ENCODE measurements around the gene ADAMTSL1. TPM values are rescaled to one million over a fixed set of nuclear protein-coding genes. Genes with fewer than 3 reads are reported as not detected.

ADAMTSL1 gene
- total RNA-seq, 2 experiments from 2014 or later, result not detected

- H3K4me1 Mint-ChIP-seq, result no peaks in the 10 kb centered on the region
- no peaks in the 10 kb centered on the region for H3K36me3 Mint-ChIP-seq (ENCODE audit: low read depth)
- no peak overlapping the region for H3K4me3 Mint-ChIP-seq
- no peaks in the 10 kb centered on the region for H3K9me3 Mint-ChIP-seq (ENCODE audit: low read depth)
- no peak for ATAC-seq
- H3K27ac Mint-ChIP-seq, result no peak overlapping the region
- POLR2A ChIA-PET, result no interaction called here
- no peak for DNase-seq
- no peaks in the 10 kb centered on the region for H3K27me3 Mint-ChIP-seq
- CTCF ChIA-PET, result interaction anchor here (1.0 to 1.6 kb wide), 2 partner anchors 9 to 15 kb away, joined by 3 read pairs; no protein-coding TSS in a partner anchor
- intact Hi-C loops (cut with DNase I, micrococcal nuclease), result no loop called here
These were observed 33.2 kb downstream of the ADAMTSL1 start for GRCh38 chr9:18507151-18507550.

- Mint-ChIP-seq H3K36me3 (ENCODE audit: low read depth) (no peaks in the 10 kb centered on the region), H3K27ac (no peak overlapping the region), H3K4me1 (no peaks in the 10 kb centered on the region), H3K27me3 (no peaks in the 10 kb centered on the region), H3K9me3 (ENCODE audit: low read depth) (no peaks in the 10 kb centered on the region), H3K4me3 (no peak overlapping the region)
- ATAC-seq (no peak), DNase-seq (no peak)
- intact Hi-C loops (cut with DNase I, micrococcal nuclease), result no loop called here
- ChIA-PET CTCF (no interaction called here), POLR2A (no interaction called here)
These were observed 42.6 kb downstream of the ADAMTSL1 start for GRCh38 chr9:18516514-18516913.

- ChIA-PET POLR2A (no interaction called here), CTCF (no interaction called here)
- intact Hi-C loops (cut with DNase I, micrococcal nuclease), result no loop called here
- DNase-seq, result no peak
- no peaks in the 10 kb centered on the region for H3K9me3 Mint-ChIP-seq (ENCODE audit: low read depth)
- ATAC-seq, result no peak
- no peaks in the 10 kb centered on the region for H3K36me3 Mint-ChIP-seq (ENCODE audit: low read depth)
- H3K4me1 Mint-ChIP-seq, result no peaks in the 10 kb centered on the region
- no peaks in the 10 kb centered on the region for H3K27me3 Mint-ChIP-seq
- no peak overlapping the region for H3K4me3 Mint-ChIP-seq
- no peak overlapping the region for H3K27ac Mint-ChIP-seq
These were observed 43.0 kb downstream of the ADAMTSL1 start for GRCh38 chr9:18516965-18517364.

- no peak overlapping the region for H3K4me3 Mint-ChIP-seq
- ATAC-seq (no peak), DNase-seq (no peak)
- H3K4me1 Mint-ChIP-seq, result no peaks in the 10 kb centered on the region
- H3K36me3 Mint-ChIP-seq (ENCODE audit: low read depth), result no peaks in the 10 kb centered on the region
- intact Hi-C loops (cut with DNase I, micrococcal nuclease), result no loop called here
- no peaks in the 10 kb centered on the region for H3K27me3 Mint-ChIP-seq
- ChIA-PET POLR2A (no interaction called here), CTCF (no interaction called here)
- H3K27ac Mint-ChIP-seq, result no peak overlapping the region
- no peaks in the 10 kb centered on the region for H3K9me3 Mint-ChIP-seq (ENCODE audit: low read depth)
These were observed 46.6 kb downstream of the ADAMTSL1 start for GRCh38 chr9:18520416-18521047.

- intact Hi-C loops (cut with DNase I, micrococcal nuclease), result no loop called here
- POLR2A ChIA-PET, result no interaction called here
- Mint-ChIP-seq H3K27me3 (peaks cover 2% of the 10 kb centered on the region), H3K36me3 (ENCODE audit: low read depth) (no peaks in the 10 kb centered on the region), H3K9me3 (ENCODE audit: low read depth) (no peaks in the 10 kb centered on the region), H3K4me3 (no peak overlapping the region), H3K4me1 (no peaks in the 10 kb centered on the region), H3K27ac (no peak overlapping the region)
- ATAC-seq, result no peak
- no peak for DNase-seq
- CTCF ChIA-PET, result no interaction called here
These were observed 52.7 kb downstream of the ADAMTSL1 start for GRCh38 chr9:18526685-18527084.

GRCh38 chr9:18531136-18532065 lies 57.4 kb downstream of the ADAMTSL1 start:
- no peak overlapping the region for H3K4me3 Mint-ChIP-seq
- no peak overlapping the region for H3K27ac Mint-ChIP-seq
- H3K4me1 Mint-ChIP-seq, result no peaks in the 10 kb centered on the region
- CTCF ChIA-PET, result no interaction called here
- POLR2A ChIA-PET, result no interaction called here
- intact Hi-C loops (cut with DNase I, micrococcal nuclease), result no loop called here
- no peak for DNase-seq
- H3K9me3 Mint-ChIP-seq (ENCODE audit: low read depth), result peaks cover 21% of the 10 kb centered on the region
- H3K36me3 Mint-ChIP-seq (ENCODE audit: low read depth), result no peaks in the 10 kb centered on the region
- ATAC-seq, result no peak
- peaks cover 2% of the 10 kb centered on the region for H3K27me3 Mint-ChIP-seq

- Mint-ChIP-seq H3K27me3 (no peaks in the 10 kb centered on the region), H3K27ac (no peak overlapping the region), H3K9me3 (ENCODE audit: low read depth) (peaks cover 22% of the 10 kb centered on the region), H3K36me3 (ENCODE audit: low read depth) (no peaks in the 10 kb centered on the region), H3K4me1 (no peaks in the 10 kb centered on the region), H3K4me3 (no peak overlapping the region)
- POLR2A ChIA-PET, result no interaction called here
- CTCF ChIA-PET, result interaction anchor here (0.6 kb wide), 1 partner anchor 1202 kb away, joined by 3 read pairs; no protein-coding TSS in a partner anchor
- intact Hi-C loops (cut with DNase I, micrococcal nuclease), result no loop called here
- no peak for DNase-seq
- ATAC-seq, result no peak
These were observed 60.7 kb downstream of the ADAMTSL1 start for GRCh38 chr9:18534611-18535010.

GRCh38 chr9:18536554-18536953 lies 62.6 kb downstream of the ADAMTSL1 start:
- intact Hi-C loops (cut with DNase I, micrococcal nuclease), result no loop called here
- ATAC-seq, result no peak
- H3K27me3 Mint-ChIP-seq, result no peaks in the 10 kb centered on the region
- no peak overlapping the region for H3K27ac Mint-ChIP-seq
- H3K4me3 Mint-ChIP-seq, result no peak overlapping the region
- H3K36me3 Mint-ChIP-seq (ENCODE audit: low read depth), result no peaks in the 10 kb centered on the region
- CTCF ChIA-PET, result no interaction called here
- H3K4me1 Mint-ChIP-seq, result no peaks in the 10 kb centered on the region
- H3K9me3 Mint-ChIP-seq (ENCODE audit: low read depth), result peaks cover 22% of the 10 kb centered on the region
- POLR2A ChIA-PET, result no interaction called here
- no peak for DNase-seq

GRCh38 chr9:18539203-18539693 lies 65.3 kb downstream of the ADAMTSL1 start:
- POLR2A ChIA-PET, result no interaction called here
- no peak overlapping the region for H3K4me3 Mint-ChIP-seq
- intact Hi-C loops (cut with DNase I, micrococcal nuclease), result no loop called here
- no peak overlapping the region for H3K27ac Mint-ChIP-seq
- CTCF ChIA-PET, result no interaction called here
- peaks cover 13% of the 10 kb centered on the region for H3K9me3 Mint-ChIP-seq (ENCODE audit: low read depth)
- DNase-seq (no peak), ATAC-seq (no peak)
- H3K4me1 Mint-ChIP-seq, result no peaks in the 10 kb centered on the region
- no peaks in the 10 kb centered on the region for H3K36me3 Mint-ChIP-seq (ENCODE audit: low read depth)
- no peaks in the 10 kb centered on the region for H3K27me3 Mint-ChIP-seq

- DNase-seq (no peak), ATAC-seq (no peak)
- POLR2A ChIA-PET, result no interaction called here
- CTCF ChIA-PET, result interaction anchor here (1.0 to 1.3 kb wide), 2 partner anchors 10 to 407 kb away, joined by 3 read pairs; no protein-coding TSS in a partner anchor
- Mint-ChIP-seq H3K4me3 (no peak overlapping the region), H3K4me1 (no peaks in the 10 kb centered on the region), H3K27me3 (peaks cover 1% of the 10 kb centered on the region), H3K36me3 (ENCODE audit: low read depth) (no peaks in the 10 kb centered on the region), H3K27ac (no peak overlapping the region), H3K9me3 (ENCODE audit: low read depth) (no peaks in the 10 kb centered on the region)
- intact Hi-C loops (cut with DNase I, micrococcal nuclease), result no loop called here
These were observed 69.0 kb downstream of the ADAMTSL1 start for GRCh38 chr9:18542837-18543405.

- CTCF ChIA-PET, result interaction anchor here (0.6 to 1.3 kb wide), 3 partner anchors 10 to 337 kb away, joined by 3 to 4 read pairs (median 3); no protein-coding TSS in a partner anchor
- no peak overlapping the region for H3K27ac Mint-ChIP-seq
These were observed 69.6 kb downstream of the ADAMTSL1 start for GRCh38 chr9:18543406-18544192.

More at GRCh38 chr9:18543406-18544192, 69.6 kb downstream of the ADAMTSL1 start:
- H3K4me1 Mint-ChIP-seq, result no peaks in the 10 kb centered on the region
- H3K9me3 Mint-ChIP-seq (ENCODE audit: low read depth), result no peaks in the 10 kb centered on the region
- intact Hi-C loops (cut with DNase I, micrococcal nuclease), result no loop called here
- H3K27me3 Mint-ChIP-seq, result peaks cover 5% of the 10 kb centered on the region
- ATAC-seq (no peak), DNase-seq (no peak)
- no peak overlapping the region for H3K4me3 Mint-ChIP-seq
- POLR2A ChIA-PET, result no interaction called here
- no peaks in the 10 kb centered on the region for H3K36me3 Mint-ChIP-seq (ENCODE audit: low read depth)

All from activated CD4-positive, alpha-beta T cell treated with anti-CD3 and anti-CD28 coated beads for 36 hours (primary cell).